HepG2 (cell line): ENCODE data around the gene TBX6. TPM values are rescaled to one million over a fixed set of nuclear protein-coding genes. Genes with fewer than 3 reads are reported as not detected.
A peak's percentile ranks its signal among the peaks of the same experiment; 100 is the strongest.

Source experiments
- ATF7 ChIP-seq, 2 experiments: fragments of 450-650 bp in 1 of 2; sonication (generic) in 1 of 2; formaldehyde crosslinking in 1 of 2; IDR thresholded peaks; 2 replicates each; pipeline versions ENCODE4 v1.4.0 to v1.6.1; 2016 to 2020; ENCODE audit warnings: antibody characterized with exemption in 1 of 2, mild to moderate bottlenecking in 1 of 2, missing genetic modification reagents in 1 of 2
- CREM ChIP-seq, 2 experiments: sonication (generic) in 1 of 2; formaldehyde crosslinking in 1 of 2; IDR thresholded peaks; 2 replicates each; pipeline versions ENCODE4 v1.4.0 to v1.6.1; 2016 to 2020; ENCODE audit warnings: antibody characterized with exemption in 1 of 2, mild to moderate bottlenecking in 1 of 2, missing genetic modification reagents in 1 of 2
- KAT8 ChIP-seq: IDR thresholded peaks from 2 replicates; pipeline ENCODE4 v1.6.1; 2016; ENCODE audit warnings: missing genetic modification reagents, missing compliant biosample characterization
- KDM4B ChIP-seq: sonication (generic); formaldehyde crosslinking; IDR thresholded peaks from 2 replicates; pipeline ENCODE4 v1.4.0; 2020; ENCODE audit warnings: missing genetic modification reagents
- KLF12 ChIP-seq: sonication (generic); formaldehyde crosslinking; IDR thresholded peaks from 2 replicates; pipeline ENCODE4 v1.4.0; 2020; ENCODE audit warnings: missing genetic modification reagents, borderline replicate concordance
- KLF9 ChIP-seq: IDR thresholded peaks from 2 replicates; pipeline ENCODE4 v1.6.1; 2016; ENCODE audit warnings: low read depth
- MXI1 ChIP-seq: IDR thresholded peaks from 3 replicates; pipeline ENCODE4 v1.6.1; 2012; ENCODE audit warnings: low read depth, low read length, inconsistent platforms, borderline replicate concordance
- NFIC ChIP-seq: IDR thresholded peaks from 2 replicates; pipeline ENCODE4 v1.6.1; 2012; ENCODE audit warnings: mild to moderate bottlenecking, low read length, inconsistent platforms
- NR2F2 ChIP-seq: IDR thresholded peaks from 2 replicates; pipeline ENCODE4 v1.6.1; 2012; ENCODE audit warnings: low read depth, inconsistent platforms, borderline replicate concordance
- RELA ChIP-seq: sonication (generic); formaldehyde crosslinking; IDR thresholded peaks from 2 replicates; pipeline ENCODE4 v1.4.0; 2020; ENCODE audit warnings: missing genetic modification reagents
- SIX1 ChIP-seq: sonication (generic); formaldehyde crosslinking; IDR thresholded peaks from 2 replicates; pipeline ENCODE4 v1.4.0; 2020; ENCODE audit warnings: missing genetic modification reagents, borderline replicate concordance
- SRF ChIP-seq: IDR thresholded peaks from 2 replicates; pipeline ENCODE4 v1.6.1; 2011; ENCODE audit warnings: mild to moderate bottlenecking, low read depth, low read length, moderate library complexity
- ZBTB37 ChIP-seq: sonication (generic); formaldehyde crosslinking; IDR thresholded peaks from 2 replicates; pipeline ENCODE4 v1.4.0; 2020; ENCODE audit warnings: mild to moderate bottlenecking, missing genetic modification reagents
- ZNF180 ChIP-seq: sonication (generic); formaldehyde crosslinking; IDR thresholded peaks from 2 replicates; pipeline ENCODE4 v1.4.0; 2020; ENCODE audit warnings: low read depth, missing genetic modification reagents, borderline replicate concordance
- ZNF230 ChIP-seq: sonication (generic); formaldehyde crosslinking; IDR thresholded peaks from 2 replicates; pipeline ENCODE4 v1.4.0; 2020; ENCODE audit warnings: mild to moderate bottlenecking, missing genetic modification reagents
- ZNF496 ChIP-seq: sonication (generic); formaldehyde crosslinking; IDR thresholded peaks from 2 replicates; pipeline ENCODE4 v1.8.1; 2023; ENCODE audit warnings: mild to moderate bottlenecking, moderate library complexity, missing genetic modification reagents; ENCODE audit not compliant: insufficient replicate concordance
- ZNF510 ChIP-seq: sonication (generic); formaldehyde crosslinking; IDR thresholded peaks from 2 replicates; pipeline ENCODE4 v1.4.0; 2020; ENCODE audit warnings: low read depth, mild to moderate bottlenecking, missing genetic modification reagents
- ZNF549 ChIP-seq: sonication (generic); formaldehyde crosslinking; IDR thresholded peaks from 2 replicates; pipeline ENCODE4 v1.5.0; 2020; ENCODE audit warnings: missing genetic modification reagents
- ZNF557 ChIP-seq: sonication (generic); formaldehyde crosslinking; IDR thresholded peaks from 2 replicates; pipeline ENCODE4 v1.4.0; 2020; ENCODE audit warnings: missing genetic modification reagents
- ZNF775 ChIP-seq: sonication (generic); formaldehyde crosslinking; IDR thresholded peaks from 2 replicates; pipeline ENCODE4 v1.4.0; 2020; ENCODE audit warnings: missing genetic modification reagents, mild to moderate bottlenecking, moderate library complexity, borderline replicate concordance
- ZNF790 ChIP-seq: sonication (generic); formaldehyde crosslinking; IDR thresholded peaks from 2 replicates; pipeline ENCODE4 v1.8.0; 2022; ENCODE audit warnings: missing genetic modification reagents, mild to moderate bottlenecking, borderline replicate concordance
- ZNF839 ChIP-seq: sonication (generic); formaldehyde crosslinking; IDR thresholded peaks from 2 replicates; pipeline ENCODE4 v1.4.0; 2020; ENCODE audit warnings: missing genetic modification reagents, mild to moderate bottlenecking, borderline replicate concordance
- polyA plus RNA-seq, 8 experiments: library from polyadenylated mRNA; depleted of rRNA in 3 of 8; stranded (reverse) in 7 of 8; unstranded in 1 of 8; fragments of >200 nt; fragmentation: Illumina TruSeq in 4 of 8; extraction: Trizol in 4 of 8; gene quantifications; 2 replicates each; pipeline versions ENCODE4 v1.2.1 to v1.2.3, GENCODE V29; 2011 to 2016; ENCODE audit warnings: low read depth in 4 of 8, missing spikeins in 1 of 8, mixed read lengths in 1 of 8; ENCODE audit not compliant: insufficient read depth in 1 of 8
- total RNA-seq, 5 experiments: library from RNA; depleted of rRNA; stranded (reverse); fragments of >200 nt; fragmentation: Illumina TruSeq; extraction: Trizol; gene quantifications; 2 replicates each; pipeline ENCODE4 v1.2.3, GENCODE V29; 2016; ENCODE audit warnings: low read depth in 1 of 5
- TF ChIP-seq, protein P1 (sequence below): sonication (generic); formaldehyde crosslinking; IDR thresholded peaks from 2 replicates; pipeline ENCODE4 v1.8.1; 2023; ENCODE audit warnings: mild to moderate bottlenecking, missing genetic modification reagents
- TF ChIP-seq, protein P2 (sequence below), 2 experiments: sonication (generic) in 1 of 2; formaldehyde crosslinking in 1 of 2; IDR thresholded peaks; 2 replicates each; pipeline versions ENCODE4 v1.5.1 to v1.6.1; 2011 to 2020; ENCODE audit warnings: borderline replicate concordance in 1 of 2, low read depth in 1 of 2, low read length in 1 of 2, mild to moderate bottlenecking in 1 of 2, missing genetic modification reagents in 1 of 2, moderate library complexity in 1 of 2
- TF ChIP-seq, protein P3 (sequence below): sonication (generic); formaldehyde crosslinking; IDR thresholded peaks from 2 replicates; pipeline ENCODE4 v1.5.0; 2020; ENCODE audit warnings: missing genetic modification reagents, mild to moderate bottlenecking, borderline replicate concordance

The TBX6 gene
- total and polyA plus RNA-seq, 2 of the 13 experiments (the other 11 are each of a cell fraction or from before 2014, with no cell fraction given): 0.24 to 0.42 TPM

GRCh38 chr16:30075503-30076275 is 16.0 kb downstream of the TBX6 start, which contains the start of gene PPP4C (continued):
- TF ChIP-seq MXI1: peak; percentile 55; the same call in 1 of the 3 replicates
- TF ChIP-seq ATF7 (IDR thresholded peaks at IDR 0.05): no peak
- no peak for TF ChIP-seq ATF7 (CRISPR knock-in tag; IDR thresholded peaks at IDR 0.05)
- TF ChIP-seq, protein P1, sequence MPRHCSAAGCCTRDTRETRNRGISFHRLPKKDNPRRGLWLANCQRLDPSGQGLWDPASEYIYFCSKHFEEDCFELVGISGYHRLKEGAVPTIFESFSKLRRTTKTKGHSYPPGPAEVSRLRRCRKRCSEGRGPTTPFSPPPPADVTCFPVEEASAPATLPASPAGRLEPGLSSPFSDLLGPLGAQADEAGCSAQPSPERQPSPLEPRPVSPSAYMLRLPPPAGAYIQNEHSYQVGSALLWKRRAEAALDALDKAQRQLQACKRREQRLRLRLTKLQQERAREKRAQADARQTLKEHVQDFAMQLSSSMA (CRISPR knock-in tag): no peak
- peak; percentile 94 for TF ChIP-seq CREM (IDR thresholded peaks at IDR 0.05)
- peak; percentile 60 for TF ChIP-seq CREM (CRISPR knock-in tag; IDR thresholded peaks at IDR 0.05)
- TF ChIP-seq, protein P2, sequence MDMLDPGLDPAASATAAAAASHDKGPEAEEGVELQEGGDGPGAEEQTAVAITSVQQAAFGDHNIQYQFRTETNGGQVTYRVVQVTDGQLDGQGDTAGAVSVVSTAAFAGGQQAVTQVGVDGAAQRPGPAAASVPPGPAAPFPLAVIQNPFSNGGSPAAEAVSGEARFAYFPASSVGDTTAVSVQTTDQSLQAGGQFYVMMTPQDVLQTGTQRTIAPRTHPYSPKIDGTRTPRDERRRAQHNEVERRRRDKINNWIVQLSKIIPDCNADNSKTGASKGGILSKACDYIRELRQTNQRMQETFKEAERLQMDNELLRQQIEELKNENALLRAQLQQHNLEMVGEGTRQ (IDR thresholded peaks at IDR 0.05; ENCODE audit: low read depth, low read length): no peak
- TF ChIP-seq, protein P2 (CRISPR knock-in tag; IDR thresholded peaks at IDR 0.05; ENCODE audit: borderline replicate concordance): peak; percentile 32; the same call in 1 of the 2 replicates
- TF ChIP-seq ZNF510 (CRISPR knock-in tag): no peak
- no peak for TF ChIP-seq ZNF775 (CRISPR knock-in tag)
- peak; percentile 20; the same call in 1 of the 2 replicates for TF ChIP-seq KDM4B (CRISPR knock-in tag)
- TF ChIP-seq ZNF790 (CRISPR knock-in tag): no peak
- no peak for TF ChIP-seq NR2F2
- TF ChIP-seq, protein P3, sequence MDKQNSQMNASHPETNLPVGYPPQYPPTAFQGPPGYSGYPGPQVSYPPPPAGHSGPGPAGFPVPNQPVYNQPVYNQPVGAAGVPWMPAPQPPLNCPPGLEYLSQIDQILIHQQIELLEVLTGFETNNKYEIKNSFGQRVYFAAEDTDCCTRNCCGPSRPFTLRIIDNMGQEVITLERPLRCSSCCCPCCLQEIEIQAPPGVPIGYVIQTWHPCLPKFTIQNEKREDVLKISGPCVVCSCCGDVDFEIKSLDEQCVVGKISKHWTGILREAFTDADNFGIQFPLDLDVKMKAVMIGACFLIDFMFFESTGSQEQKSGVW: 0 out of 2 replicates have a peak, but pooled peaks have one; percentile 50
- TF ChIP-seq ZNF180 (CRISPR knock-in tag): no peak
- no peak for TF ChIP-seq ZNF496
- TF ChIP-seq KLF9: no peak
- 0 out of 2 replicates have a peak, but pooled peaks have one; percentile 27 for TF ChIP-seq KLF12
- TF ChIP-seq SIX1 (CRISPR knock-in tag): no peak
- no peak for TF ChIP-seq ZNF549
- TF ChIP-seq NFIC: no peak
- no peak for TF ChIP-seq ZNF839 (CRISPR knock-in tag)
- no peak for TF ChIP-seq ZNF230 (CRISPR knock-in tag)
- TF ChIP-seq ZBTB37 (CRISPR knock-in tag): no peak
- no peak for TF ChIP-seq ZNF557 (CRISPR knock-in tag)
- TF ChIP-seq SRF: no peak
- peak; percentile 97 for TF ChIP-seq KAT8 (CRISPR knock-in tag)
- TF ChIP-seq RELA (CRISPR knock-in tag): no peak
